ENCODE data around the gene GPR75.

DNA sequence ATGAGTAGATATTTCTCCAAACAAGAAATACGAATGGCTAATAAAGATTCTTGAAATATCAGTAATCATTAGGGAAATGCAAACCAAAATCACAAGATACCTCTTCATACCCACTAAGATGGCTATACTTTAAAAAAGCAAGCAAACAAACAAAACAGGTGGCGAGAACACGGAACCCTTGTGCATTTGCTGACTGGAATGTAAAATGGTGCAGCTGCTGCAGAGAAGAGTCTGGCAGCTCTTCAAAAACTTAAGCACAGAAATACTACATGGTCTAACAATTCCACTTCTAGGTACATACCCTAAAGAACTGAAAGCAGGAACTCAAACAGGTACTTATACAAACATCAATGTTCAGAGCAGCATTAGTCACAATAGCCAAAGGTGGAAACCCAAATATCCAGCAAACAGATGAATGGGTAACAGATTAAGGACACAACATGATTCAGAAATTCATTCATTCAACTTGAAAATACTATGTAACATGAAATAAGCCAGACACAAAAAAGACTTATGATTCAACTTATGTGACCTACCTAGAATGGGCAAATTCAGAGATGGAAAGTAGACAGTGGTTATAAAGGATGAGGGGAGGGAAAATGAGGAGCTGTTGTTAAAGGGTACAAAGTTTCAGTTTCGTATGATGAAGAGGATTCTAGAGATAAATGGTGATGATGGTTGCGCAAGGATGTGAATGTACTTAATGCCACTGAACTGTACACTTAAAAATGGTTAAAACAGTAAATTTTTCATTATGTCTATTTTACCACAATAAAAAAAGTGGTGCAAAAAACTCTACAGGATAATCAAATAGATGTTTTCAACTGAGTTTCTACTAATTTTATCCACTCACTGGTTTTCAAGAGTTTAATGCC lies 26.9 kb upstream of the GPR75 start:
- TF ChIP-seq MXI1 (IDR thresholded peaks at IDR 0.05; ENCODE audit: borderline replicate concordance, low read depth, low read length) (no peak), JUN (CRISPR knock-in tag; IDR thresholded peaks at IDR 0.05) (no peak), ZSCAN29 (CRISPR knock-in tag; conservative IDR thresholded peaks at IDR 0.05) (no peak), CBX2 (IDR thresholded peaks at IDR 0.05; ENCODE audit: low read depth, low read length) (no peak), CBX2 (CRISPR knock-in tag; IDR thresholded peaks at IDR 0.05; ENCODE audit: low read depth) (no peak), CHD2 (IDR thresholded peaks at IDR 0.05; ENCODE audit: low read depth, low read length) (no peak), ZNF660 (CRISPR knock-in tag; IDR thresholded peaks at IDR 0.05; ENCODE audit: borderline replicate concordance, low read depth) (no peak), ZNF317 (CRISPR knock-in tag; IDR thresholded peaks at IDR 0.05) (no peak), ZNF549 (CRISPR knock-in tag; IDR thresholded peaks at IDR 0.05) (no peak), ZNF768 (CRISPR knock-in tag; IDR thresholded peaks at IDR 0.05) (no peak), ZFP1 (CRISPR knock-in tag; IDR thresholded peaks at IDR 0.05) (no peak)
- TF ChIP-seq, protein P1, sequence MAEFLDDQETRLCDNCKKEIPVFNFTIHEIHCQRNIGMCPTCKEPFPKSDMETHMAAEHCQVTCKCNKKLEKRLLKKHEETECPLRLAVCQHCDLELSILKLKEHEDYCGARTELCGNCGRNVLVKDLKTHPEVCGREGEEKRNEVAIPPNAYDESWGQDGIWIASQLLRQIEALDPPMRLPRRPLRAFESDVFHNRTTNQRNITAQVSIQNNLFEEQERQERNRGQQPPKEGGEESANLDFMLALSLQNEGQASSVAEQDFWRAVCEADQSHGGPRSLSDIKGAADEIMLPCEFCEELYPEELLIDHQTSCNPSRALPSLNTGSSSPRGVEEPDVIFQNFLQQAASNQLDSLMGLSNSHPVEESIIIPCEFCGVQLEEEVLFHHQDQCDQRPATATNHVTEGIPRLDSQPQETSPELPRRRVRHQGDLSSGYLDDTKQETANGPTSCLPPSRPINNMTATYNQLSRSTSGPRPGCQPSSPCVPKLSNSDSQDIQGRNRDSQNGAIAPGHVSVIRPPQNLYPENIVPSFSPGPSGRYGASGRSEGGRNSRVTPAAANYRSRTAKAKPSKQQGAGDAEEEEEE (CRISPR knock-in tag; IDR thresholded peaks at IDR 0.05; ENCODE audit: borderline replicate concordance) = no peak
- TF ChIP-seq, protein P2, sequence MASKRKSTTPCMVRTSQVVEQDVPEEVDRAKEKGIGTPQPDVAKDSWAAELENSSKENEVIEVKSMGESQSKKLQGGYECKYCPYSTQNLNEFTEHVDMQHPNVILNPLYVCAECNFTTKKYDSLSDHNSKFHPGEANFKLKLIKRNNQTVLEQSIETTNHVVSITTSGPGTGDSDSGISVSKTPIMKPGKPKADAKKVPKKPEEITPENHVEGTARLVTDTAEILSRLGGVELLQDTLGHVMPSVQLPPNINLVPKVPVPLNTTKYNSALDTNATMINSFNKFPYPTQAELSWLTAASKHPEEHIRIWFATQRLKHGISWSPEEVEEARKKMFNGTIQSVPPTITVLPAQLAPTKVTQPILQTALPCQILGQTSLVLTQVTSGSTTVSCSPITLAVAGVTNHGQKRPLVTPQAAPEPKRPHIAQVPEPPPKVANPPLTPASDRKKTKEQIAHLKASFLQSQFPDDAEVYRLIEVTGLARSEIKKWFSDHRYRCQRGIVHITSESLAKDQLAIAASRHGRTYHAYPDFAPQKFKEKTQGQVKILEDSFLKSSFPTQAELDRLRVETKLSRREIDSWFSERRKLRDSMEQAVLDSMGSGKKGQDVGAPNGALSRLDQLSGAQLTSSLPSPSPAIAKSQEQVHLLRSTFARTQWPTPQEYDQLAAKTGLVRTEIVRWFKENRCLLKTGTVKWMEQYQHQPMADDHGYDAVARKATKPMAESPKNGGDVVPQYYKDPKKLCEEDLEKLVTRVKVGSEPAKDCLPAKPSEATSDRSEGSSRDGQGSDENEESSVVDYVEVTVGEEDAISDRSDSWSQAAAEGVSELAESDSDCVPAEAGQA (IDR thresholded peaks at IDR 0.05; ENCODE audit: low read depth) = no peak
- TF ChIP-seq, protein P2 (CRISPR knock-in tag; IDR thresholded peaks at IDR 0.05; ENCODE audit: borderline replicate concordance) = no peak
- TF ChIP-seq, protein P3, sequence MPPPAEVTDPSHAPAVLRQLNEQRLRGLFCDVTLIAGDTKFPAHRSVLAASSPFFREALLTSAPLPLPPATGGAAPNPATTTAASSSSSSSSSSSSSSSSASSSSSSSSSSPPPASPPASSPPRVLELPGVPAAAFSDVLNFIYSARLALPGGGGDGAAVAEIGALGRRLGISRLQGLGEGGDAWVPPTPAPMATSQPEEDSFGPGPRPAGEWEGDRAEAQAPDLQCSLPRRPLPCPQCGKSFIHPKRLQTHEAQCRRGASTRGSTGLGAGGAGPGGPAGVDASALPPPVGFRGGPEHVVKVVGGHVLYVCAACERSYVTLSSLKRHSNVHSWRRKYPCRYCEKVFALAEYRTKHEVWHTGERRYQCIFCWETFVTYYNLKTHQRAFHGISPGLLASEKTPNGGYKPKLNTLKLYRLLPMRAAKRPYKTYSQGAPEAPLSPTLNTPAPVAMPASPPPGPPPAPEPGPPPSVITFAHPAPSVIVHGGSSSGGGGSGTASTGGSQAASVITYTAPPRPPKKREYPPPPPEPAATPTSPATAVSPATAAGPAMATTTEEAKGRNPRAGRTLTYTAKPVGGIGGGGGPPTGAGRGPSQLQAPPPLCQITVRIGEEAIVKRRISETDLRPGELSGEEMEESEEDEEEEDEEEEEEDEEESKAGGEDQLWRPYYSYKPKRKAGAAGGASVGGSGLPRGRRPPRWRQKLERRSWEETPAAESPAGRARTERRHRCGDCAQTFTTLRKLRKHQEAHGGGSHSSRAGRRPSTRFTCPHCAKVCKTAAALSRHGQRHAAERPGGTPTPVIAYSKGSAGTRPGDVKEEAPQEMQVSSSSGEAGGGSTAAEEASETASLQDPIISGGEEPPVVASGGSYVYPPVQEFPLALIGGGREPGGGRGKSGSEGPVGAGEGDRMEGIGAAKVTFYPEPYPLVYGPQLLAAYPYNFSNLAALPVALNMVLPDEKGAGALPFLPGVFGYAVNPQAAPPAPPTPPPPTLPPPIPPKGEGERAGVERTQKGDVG (CRISPR knock-in tag; IDR thresholded peaks at IDR 0.05; ENCODE audit: borderline replicate concordance) = no peak
